CD4-positive, alpha-beta T cell treated with Interleukin-17A for 4 hours (primary cell): ENCODE data around the gene ATP5F1E.
A peak's percentile ranks its signal among the peaks of the same experiment; 100 is the strongest.

Experiments
- DNase-seq: peaks from one replicate; pipeline ENCODE4 v3.0.0-alpha.2; 2020; ENCODE audit warnings: mixed read lengths

Gene ATP5F1E

GRCh38 chr20:59032023-59032712 is at the start of gene ATP5F1E:
Gene ATP5F1E (minus strand): TSS chr20:59032335. CDS start chr20:59032251, 84 bp downstream.
- peak; percentile 99 for DNase-seq

GRCh38 chr20:59081036-59081435 is 48.9 kb upstream of the ATP5F1E start:
- no peak for DNase-seq

- no peak for DNase-seq
These were observed 46.1 kb upstream of the ATP5F1E start for GRCh38 chr20:59078231-59078630.

GRCh38 chr20:59077705-59078104 is 45.6 kb upstream of the ATP5F1E start:
- no peak for DNase-seq

GRCh38 chr20:59075934-59076508 is 43.9 kb upstream of the ATP5F1E start:
- no peak for DNase-seq

GRCh38 chr20:59074456-59074855 is 42.3 kb upstream of the ATP5F1E start:
- no peak for DNase-seq

GRCh38 chr20:59073582-59073981 is 41.4 kb upstream of the ATP5F1E start:
- DNase-seq, result no peak

GRCh38 chr20:59071216-59071615 is 39.1 kb upstream of the ATP5F1E start:
- no peak for DNase-seq

GRCh38 chr20:59069026-59069425 is 36.9 kb upstream of the ATP5F1E start:
- DNase-seq, result no peak

- DNase-seq, result no peak
These were observed 36.4 kb upstream of the ATP5F1E start for GRCh38 chr20:59068534-59068933.

GRCh38 chr20:59064214-59064722 is 32.1 kb upstream of the ATP5F1E start:
- DNase-seq, result no peak

- DNase-seq, result no peak
These were observed 31.5 kb upstream of the ATP5F1E start for GRCh38 chr20:59063358-59064213.

- DNase-seq, result no peak
These were observed 29.9 kb upstream of the ATP5F1E start for GRCh38 chr20:59062081-59062480.

GRCh38 chr20:59055302-59055701 is 23.2 kb upstream of the ATP5F1E start:
- DNase-seq, result peak; percentile 36

- no peak for DNase-seq
These were observed 19.6 kb upstream of the ATP5F1E start for GRCh38 chr20:59051666-59052185.

GRCh38 chr20:59050437-59050836 is 18.3 kb upstream of the ATP5F1E start:
- no peak for DNase-seq

GRCh38 chr20:59048681-59049030 is 16.5 kb upstream of the ATP5F1E start:
- no peak for DNase-seq

GRCh38 chr20:59047938-59048680 is 16.0 kb upstream of the ATP5F1E start:
- no peak for DNase-seq

GRCh38 chr20:59046862-59047261 is 14.7 kb upstream of the ATP5F1E start:
- no peak for DNase-seq

- DNase-seq, result no peak
These were observed 12.7 kb upstream of the ATP5F1E start for GRCh38 chr20:59044796-59045195.

- DNase-seq, result no peak
These were observed 12.2 kb upstream of the ATP5F1E start for GRCh38 chr20:59044295-59044694.

GRCh38 chr20:59043698-59044097 is 11.6 kb upstream of the ATP5F1E start:
- DNase-seq, result no peak
